ENCODE measurements around the gene TWSG1. TPM values are rescaled to one million over a fixed set of nuclear protein-coding genes. Genes with fewer than 3 reads are reported as not detected.
"Not testable (repeated sequence)": the region's sequence is repeated elsewhere in the genome, so short reads cannot be mapped to it uniquely, and the experiment has no call there.

Gene TWSG1
- polyA plus RNA-seq, 3 donors, result 86.9 to 97.0 (median 86.9) TPM

DNA sequence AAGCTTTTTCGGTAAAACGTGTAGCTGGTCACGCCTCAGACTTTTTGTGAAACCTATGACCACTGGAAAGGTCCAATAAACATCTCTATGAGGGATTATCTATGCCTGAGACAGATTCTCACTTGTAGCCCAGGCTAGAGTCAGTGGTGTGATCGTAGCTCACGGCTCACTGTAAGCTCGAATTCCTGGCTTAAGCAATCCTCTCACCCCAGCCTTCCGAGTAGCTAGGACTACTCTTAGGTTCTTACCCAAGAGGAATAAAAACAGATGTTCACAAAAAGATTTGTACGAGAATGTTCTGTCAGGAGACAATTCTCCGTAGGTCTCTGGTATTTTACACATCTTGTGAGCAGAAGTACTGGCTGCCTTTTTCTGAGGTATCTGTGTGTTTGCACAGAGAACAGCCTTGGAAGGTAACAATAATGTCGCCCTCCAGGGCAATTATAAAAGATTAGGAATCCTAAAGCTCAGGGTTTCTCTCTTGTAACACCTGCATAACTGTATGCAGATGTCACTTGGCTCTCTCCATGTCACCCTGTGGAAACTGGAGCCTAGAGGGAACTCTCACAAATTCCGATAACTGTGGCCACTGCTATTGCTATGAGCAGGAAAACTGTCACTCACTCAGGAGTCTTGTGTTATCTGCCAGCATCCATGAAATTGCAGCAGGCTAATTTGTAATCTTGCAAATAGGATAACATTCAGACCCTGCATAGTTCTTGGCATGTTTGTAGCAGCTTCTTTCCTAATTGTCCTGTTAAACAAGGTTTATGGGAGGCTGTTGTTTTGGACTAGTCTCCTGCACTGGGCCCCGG is 115.2 kb downstream of the TWSG1 start:
- DNase-seq (ENCODE audit: low read depth in 3 of 3, low spot score in 2 of 3), result no peak

DNA sequence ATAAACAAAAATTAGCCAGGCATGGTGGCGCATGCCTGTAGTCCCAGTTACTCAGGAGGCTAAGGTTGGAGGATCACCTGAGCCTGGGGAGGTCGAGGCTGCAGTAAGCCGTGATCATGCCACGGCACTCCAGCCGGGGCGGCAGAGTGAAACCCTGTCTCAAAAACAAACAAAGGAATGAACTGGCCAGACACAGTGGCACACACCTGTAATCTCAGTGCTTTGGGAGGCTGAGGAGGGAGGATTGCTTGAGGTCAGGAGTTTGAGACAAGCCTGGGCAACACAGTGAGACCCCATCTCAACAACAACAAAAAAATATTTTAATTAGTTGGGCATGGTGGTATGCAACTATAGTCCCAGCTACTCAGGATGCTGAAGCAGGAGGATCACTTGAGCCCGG is 116.3 kb downstream of the TWSG1 start:
- not testable (repeated sequence) for DNase-seq (ENCODE audit: low read depth in 3 of 3, low spot score in 2 of 3)

Other genes with a start within 250 kb of the TWSG1 start
- gene NDUFV2, start 232.1 kb upstream of the TWSG1 start, polyA plus RNA-seq (ENCODE audit: insufficient read length in 3 of 3), result 100 to 1,000 TPM; 134 to 138 (median 134) TPM
- gene ANKRD12, start 198.0 kb upstream of the TWSG1 start, polyA plus RNA-seq (ENCODE audit: insufficient read length in 3 of 3), result 10 to 100 TPM; 32.7 to 34.3 (median 33.9) TPM
- 10 to 100 TPM; 79.7 to 84.6 (median 81.9) TPM for gene RALBP1, start 140.7 kb downstream of the TWSG1 start, polyA plus RNA-seq (ENCODE audit: insufficient read length in 3 of 3)

All from right renal cortex interstitium (tissue), 3 donors.